HEK293 (cell line): ENCODE measurements around the gene CACNA2D3.

ENCODE experiments used
- MEIS1 ChIP-seq: sonication (generic); formaldehyde crosslinking; IDR thresholded peaks from 2 replicates; pipeline ENCODE4 v1.8.1; 2022; ENCODE audit warnings: missing genetic modification reagents, mild to moderate bottlenecking, borderline replicate concordance
- ZBTB20 ChIP-seq: fragments of 450-650 bp; formaldehyde crosslinking; IDR thresholded peaks from 2 replicates; pipeline ENCODE4 v1.5.1; 2016; ENCODE audit warnings: missing biosample characterization, missing genetic modification characterization
- ZNF510 ChIP-seq: fragments of 450-650 bp; formaldehyde crosslinking; IDR thresholded peaks from 2 replicates; pipeline ENCODE4 v1.5.1; 2018; ENCODE audit warnings: mild to moderate bottlenecking, missing genetic modification characterization, missing biosample characterization; ENCODE audit not compliant: insufficient replicate concordance
- ZNF571 ChIP-seq: fragments of 450-650 bp; formaldehyde crosslinking; IDR thresholded peaks from 2 replicates; pipeline ENCODE4 v1.5.0; 2017; ENCODE audit warnings: missing biosample characterization, missing genetic modification characterization
- TF ChIP-seq, protein P1 (sequence below): fragments of 450-650 bp; formaldehyde crosslinking; IDR thresholded peaks from 2 replicates; pipeline ENCODE4 v1.5.1; 2016; ENCODE audit warnings: missing biosample characterization, missing genetic modification characterization, low read depth
- TF ChIP-seq, protein P2 (sequence below): fragments of 450-650 bp; formaldehyde crosslinking; IDR thresholded peaks from 2 replicates; pipeline ENCODE4 v1.5.1; 2016; ENCODE audit warnings: missing biosample characterization, missing genetic modification characterization
- TF ChIP-seq, protein P3 (sequence below): fragments of 450-650 bp; formaldehyde crosslinking; IDR thresholded peaks from 2 replicates; pipeline ENCODE4 v1.5.1; 2016; ENCODE audit warnings: missing biosample characterization, missing genetic modification characterization
- TF ChIP-seq, protein P4 (sequence below): fragments of 450-650 bp; formaldehyde crosslinking; IDR thresholded peaks from 2 replicates; pipeline ENCODE4 v1.5.1; 2016; ENCODE audit warnings: missing biosample characterization, missing genetic modification characterization
- TF ChIP-seq, protein P5 (sequence below): fragments of 450-650 bp; formaldehyde crosslinking; IDR thresholded peaks from 2 replicates; pipeline ENCODE4 v1.5.1; 2016; ENCODE audit warnings: missing biosample characterization, missing genetic modification characterization, borderline replicate concordance

DNA sequence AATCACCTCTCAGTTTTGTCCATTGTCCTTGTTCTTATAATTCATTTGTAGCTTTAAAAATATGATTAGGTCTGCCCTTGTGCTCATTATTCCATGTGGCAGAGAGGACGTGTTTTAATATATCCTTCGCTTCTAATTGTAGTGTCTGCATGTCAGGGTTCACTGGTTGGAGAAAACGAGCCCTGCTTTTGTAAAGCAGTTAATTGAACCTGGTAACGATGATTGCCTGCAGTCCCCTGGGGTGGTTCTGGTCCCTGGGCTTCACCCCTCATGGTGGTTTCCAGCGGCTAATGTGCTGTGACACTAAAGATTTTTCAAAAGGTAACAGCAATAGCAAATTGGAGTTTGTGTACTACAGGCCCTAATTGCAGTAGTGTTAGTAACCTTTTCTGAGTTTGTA is 299.6 kb downstream of the CACNA2D3 start:
- TF ChIP-seq, protein P1, sequence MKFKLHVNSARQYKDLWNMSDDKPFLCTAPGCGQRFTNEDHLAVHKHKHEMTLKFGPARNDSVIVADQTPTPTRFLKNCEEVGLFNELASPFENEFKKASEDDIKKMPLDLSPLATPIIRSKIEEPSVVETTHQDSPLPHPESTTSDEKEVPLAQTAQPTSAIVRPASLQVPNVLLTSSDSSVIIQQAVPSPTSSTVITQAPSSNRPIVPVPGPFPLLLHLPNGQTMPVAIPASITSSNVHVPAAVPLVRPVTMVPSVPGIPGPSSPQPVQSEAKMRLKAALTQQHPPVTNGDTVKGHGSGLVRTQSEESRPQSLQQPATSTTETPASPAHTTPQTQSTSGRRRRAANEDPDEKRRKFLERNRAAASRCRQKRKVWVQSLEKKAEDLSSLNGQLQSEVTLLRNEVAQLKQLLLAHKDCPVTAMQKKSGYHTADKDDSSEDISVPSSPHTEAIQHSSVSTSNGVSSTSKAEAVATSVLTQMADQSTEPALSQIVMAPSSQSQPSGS (tag by site-specific recombination) = no peak
- TF ChIP-seq ZNF510 (tag by site-specific recombination) (no peak), MEIS1 (no peak), ZNF571 (no peak), ZBTB20 (tag by site-specific recombination) (no peak)
- TF ChIP-seq, protein P2, sequence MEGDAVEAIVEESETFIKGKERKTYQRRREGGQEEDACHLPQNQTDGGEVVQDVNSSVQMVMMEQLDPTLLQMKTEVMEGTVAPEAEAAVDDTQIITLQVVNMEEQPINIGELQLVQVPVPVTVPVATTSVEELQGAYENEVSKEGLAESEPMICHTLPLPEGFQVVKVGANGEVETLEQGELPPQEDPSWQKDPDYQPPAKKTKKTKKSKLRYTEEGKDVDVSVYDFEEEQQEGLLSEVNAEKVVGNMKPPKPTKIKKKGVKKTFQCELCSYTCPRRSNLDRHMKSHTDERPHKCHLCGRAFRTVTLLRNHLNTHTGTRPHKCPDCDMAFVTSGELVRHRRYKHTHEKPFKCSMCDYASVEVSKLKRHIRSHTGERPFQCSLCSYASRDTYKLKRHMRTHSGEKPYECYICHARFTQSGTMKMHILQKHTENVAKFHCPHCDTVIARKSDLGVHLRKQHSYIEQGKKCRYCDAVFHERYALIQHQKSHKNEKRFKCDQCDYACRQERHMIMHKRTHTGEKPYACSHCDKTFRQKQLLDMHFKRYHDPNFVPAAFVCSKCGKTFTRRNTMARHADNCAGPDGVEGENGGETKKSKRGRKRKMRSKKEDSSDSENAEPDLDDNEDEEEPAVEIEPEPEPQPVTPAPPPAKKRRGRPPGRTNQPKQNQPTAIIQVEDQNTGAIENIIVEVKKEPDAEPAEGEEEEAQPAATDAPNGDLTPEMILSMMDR (tag by site-specific recombination) = no peak
- TF ChIP-seq, protein P3, sequence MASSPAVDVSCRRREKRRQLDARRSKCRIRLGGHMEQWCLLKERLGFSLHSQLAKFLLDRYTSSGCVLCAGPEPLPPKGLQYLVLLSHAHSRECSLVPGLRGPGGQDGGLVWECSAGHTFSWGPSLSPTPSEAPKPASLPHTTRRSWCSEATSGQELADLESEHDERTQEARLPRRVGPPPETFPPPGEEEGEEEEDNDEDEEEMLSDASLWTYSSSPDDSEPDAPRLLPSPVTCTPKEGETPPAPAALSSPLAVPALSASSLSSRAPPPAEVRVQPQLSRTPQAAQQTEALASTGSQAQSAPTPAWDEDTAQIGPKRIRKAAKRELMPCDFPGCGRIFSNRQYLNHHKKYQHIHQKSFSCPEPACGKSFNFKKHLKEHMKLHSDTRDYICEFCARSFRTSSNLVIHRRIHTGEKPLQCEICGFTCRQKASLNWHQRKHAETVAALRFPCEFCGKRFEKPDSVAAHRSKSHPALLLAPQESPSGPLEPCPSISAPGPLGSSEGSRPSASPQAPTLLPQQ (tag by site-specific recombination) = no peak
- TF ChIP-seq, protein P4, sequence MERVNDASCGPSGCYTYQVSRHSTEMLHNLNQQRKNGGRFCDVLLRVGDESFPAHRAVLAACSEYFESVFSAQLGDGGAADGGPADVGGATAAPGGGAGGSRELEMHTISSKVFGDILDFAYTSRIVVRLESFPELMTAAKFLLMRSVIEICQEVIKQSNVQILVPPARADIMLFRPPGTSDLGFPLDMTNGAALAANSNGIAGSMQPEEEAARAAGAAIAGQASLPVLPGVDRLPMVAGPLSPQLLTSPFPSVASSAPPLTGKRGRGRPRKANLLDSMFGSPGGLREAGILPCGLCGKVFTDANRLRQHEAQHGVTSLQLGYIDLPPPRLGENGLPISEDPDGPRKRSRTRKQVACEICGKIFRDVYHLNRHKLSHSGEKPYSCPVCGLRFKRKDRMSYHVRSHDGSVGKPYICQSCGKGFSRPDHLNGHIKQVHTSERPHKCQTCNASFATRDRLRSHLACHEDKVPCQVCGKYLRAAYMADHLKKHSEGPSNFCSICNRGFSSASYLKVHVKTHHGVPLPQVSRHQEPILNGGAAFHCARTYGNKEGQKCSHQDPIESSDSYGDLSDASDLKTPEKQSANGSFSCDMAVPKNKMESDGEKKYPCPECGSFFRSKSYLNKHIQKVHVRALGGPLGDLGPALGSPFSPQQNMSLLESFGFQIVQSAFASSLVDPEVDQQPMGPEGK (tag by site-specific recombination) = no peak
- TF ChIP-seq, protein P5, sequence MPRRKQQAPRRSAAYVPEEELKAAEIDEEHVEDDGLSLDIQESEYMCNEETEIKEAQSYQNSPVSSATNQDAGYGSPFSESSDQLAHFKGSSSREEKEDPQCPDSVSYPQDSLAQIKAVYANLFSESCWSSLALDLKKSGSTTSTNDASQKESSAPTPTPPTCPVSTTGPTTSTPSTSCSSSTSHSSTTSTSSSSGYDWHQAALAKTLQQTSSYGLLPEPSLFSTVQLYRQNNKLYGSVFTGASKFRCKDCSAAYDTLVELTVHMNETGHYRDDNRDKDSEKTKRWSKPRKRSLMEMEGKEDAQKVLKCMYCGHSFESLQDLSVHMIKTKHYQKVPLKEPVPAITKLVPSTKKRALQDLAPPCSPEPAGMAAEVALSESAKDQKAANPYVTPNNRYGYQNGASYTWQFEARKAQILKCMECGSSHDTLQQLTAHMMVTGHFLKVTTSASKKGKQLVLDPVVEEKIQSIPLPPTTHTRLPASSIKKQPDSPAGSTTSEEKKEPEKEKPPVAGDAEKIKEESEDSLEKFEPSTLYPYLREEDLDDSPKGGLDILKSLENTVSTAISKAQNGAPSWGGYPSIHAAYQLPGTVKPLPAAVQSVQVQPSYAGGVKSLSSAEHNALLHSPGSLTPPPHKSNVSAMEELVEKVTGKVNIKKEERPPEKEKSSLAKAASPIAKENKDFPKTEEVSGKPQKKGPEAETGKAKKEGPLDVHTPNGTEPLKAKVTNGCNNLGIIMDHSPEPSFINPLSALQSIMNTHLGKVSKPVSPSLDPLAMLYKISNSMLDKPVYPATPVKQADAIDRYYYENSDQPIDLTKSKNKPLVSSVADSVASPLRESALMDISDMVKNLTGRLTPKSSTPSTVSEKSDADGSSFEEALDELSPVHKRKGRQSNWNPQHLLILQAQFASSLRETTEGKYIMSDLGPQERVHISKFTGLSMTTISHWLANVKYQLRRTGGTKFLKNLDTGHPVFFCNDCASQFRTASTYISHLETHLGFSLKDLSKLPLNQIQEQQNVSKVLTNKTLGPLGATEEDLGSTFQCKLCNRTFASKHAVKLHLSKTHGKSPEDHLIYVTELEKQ = no peak
